A549 treated with GW870086 at 1 μM for 4 hours (cell line): ENCODE measurements around the gene INPP5F. TPM values are rescaled to one million over a fixed set of nuclear protein-coding genes. Genes with fewer than 3 reads are reported as not detected.

ENCODE experiments used
- total RNA-seq: library from RNA; stranded (reverse); fragments of 200-300 nt; extraction: Qiagen RNA extraction; gene quantifications from 5 replicates; pipeline ENCODE4 v1.2.3, GENCODE V29; 2022; ENCODE audit warnings: low read depth

INPP5F gene, protein sequence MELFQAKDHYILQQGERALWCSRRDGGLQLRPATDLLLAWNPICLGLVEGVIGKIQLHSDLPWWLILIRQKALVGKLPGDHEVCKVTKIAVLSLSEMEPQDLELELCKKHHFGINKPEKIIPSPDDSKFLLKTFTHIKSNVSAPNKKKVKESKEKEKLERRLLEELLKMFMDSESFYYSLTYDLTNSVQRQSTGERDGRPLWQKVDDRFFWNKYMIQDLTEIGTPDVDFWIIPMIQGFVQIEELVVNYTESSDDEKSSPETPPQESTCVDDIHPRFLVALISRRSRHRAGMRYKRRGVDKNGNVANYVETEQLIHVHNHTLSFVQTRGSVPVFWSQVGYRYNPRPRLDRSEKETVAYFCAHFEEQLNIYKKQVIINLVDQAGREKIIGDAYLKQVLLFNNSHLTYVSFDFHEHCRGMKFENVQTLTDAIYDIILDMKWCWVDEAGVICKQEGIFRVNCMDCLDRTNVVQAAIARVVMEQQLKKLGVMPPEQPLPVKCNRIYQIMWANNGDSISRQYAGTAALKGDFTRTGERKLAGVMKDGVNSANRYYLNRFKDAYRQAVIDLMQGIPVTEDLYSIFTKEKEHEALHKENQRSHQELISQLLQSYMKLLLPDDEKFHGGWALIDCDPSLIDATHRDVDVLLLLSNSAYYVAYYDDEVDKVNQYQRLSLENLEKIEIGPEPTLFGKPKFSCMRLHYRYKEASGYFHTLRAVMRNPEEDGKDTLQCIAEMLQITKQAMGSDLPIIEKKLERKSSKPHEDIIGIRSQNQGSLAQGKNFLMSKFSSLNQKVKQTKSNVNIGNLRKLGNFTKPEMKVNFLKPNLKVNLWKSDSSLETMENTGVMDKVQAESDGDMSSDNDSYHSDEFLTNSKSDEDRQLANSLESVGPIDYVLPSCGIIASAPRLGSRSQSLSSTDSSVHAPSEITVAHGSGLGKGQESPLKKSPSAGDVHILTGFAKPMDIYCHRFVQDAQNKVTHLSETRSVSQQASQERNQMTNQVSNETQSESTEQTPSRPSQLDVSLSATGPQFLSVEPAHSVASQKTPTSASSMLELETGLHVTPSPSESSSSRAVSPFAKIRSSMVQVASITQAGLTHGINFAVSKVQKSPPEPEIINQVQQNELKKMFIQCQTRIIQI
- total RNA-seq: 9.0 to 12.1 TPM (median 11.2 TPM) in 5 replicates

DNA sequence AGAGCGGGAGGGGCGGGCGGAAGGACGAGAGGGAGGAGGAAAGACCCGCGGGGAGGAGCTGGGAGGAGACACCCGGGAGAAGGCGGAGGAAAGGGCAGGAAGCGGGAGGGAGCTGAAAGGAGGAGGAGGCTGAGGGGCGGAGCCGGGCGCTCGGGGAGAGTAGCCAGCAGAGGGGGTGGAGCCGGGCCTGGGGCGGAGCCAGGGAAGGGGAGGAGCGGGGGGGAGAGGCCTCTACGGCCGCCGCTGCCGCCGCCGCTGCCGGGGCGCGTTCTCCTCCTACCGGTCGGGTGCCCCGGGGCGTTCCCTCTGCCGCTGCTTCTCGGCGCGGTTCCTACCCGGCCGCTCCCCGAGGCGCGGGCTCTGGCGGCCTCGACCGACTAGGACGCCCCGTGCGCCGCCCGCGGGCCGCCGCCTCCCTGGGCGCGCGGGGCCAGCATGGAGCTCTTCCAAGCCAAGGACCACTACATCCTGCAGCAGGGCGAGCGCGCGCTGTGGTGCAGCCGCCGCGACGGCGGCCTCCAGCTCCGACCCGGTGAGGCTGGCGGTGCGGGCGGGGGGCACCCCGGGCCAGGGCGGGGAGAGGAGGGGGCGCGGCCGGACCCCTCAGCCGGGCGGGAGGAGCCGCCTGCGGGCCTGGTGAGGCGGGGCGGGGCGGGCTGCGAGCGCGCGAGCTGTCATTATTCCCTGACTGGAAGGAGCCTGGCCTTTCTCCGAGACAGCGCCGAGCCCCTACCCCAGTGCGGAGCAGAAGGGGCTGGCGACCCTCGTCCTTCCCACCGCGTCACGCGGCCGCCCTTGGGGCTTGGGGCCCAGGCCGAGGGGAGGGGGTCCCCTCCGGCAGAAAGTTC, at the start of gene INPP5F:
TSS of gene INPP5F (plus strand) at position 223 of the 848 bp plus-strand sequence. CDS start at position 436, 213 bp downstream.

GRCh38 chr10:119872610-119872859, 146.7 kb downstream of the INPP5F start, which contains the start of gene MCMBP:
Gene MCMBP (minus strand): TSS chr10:119872843. CDS start chr10:119872584, 259 bp downstream.

Other genes with a start within 250 kb of the INPP5F start
- gene RGS10, start 183.3 kb upstream of the INPP5F start, total RNA-seq: 47.7 to 56.6 TPM (median 53.6 TPM) in 5 replicates
- 89.9 to 96.1 TPM (median 93.1 TPM) in 5 replicates for gene TIAL1, start 129.1 kb upstream of the INPP5F start, total RNA-seq
- 257 to 328 TPM (median 316 TPM) in 5 replicates for gene BAG3, start 74.7 kb upstream of the INPP5F start, total RNA-seq
- gene MCMBP, start 146.8 kb downstream of the INPP5F start, total RNA-seq: 76.6 to 91.5 TPM (median 86.4 TPM) in 5 replicates
- 37.0 to 57.6 TPM (median 45.7 TPM) in 5 replicates for gene SEC23IP, start 166.7 kb downstream of the INPP5F start, total RNA-seq